HepG2 (cell line): ENCODE results near the gene PRR23A.

Experiments
- ATRX ChIP-seq: sonication (generic); formaldehyde crosslinking; IDR thresholded peaks from 2 replicates; pipeline ENCODE4 v1.4.0; 2020; ENCODE audit warnings: missing genetic modification reagents, borderline replicate concordance
- CTCF ChIP-seq: sonication (generic); formaldehyde crosslinking; IDR thresholded peaks from 2 replicates; pipeline ENCODE4 v1.5.0; 2020; ENCODE audit warnings: mild to moderate bottlenecking, missing genetic modification reagents, moderate library complexity
- FOXJ3 ChIP-seq: sonication (generic); formaldehyde crosslinking; IDR thresholded peaks from 2 replicates; pipeline ENCODE4 v1.4.0; 2020; ENCODE audit warnings: missing genetic modification reagents, mild to moderate bottlenecking, borderline replicate concordance
- HNRNPUL1 ChIP-seq: fragments of 200-400 bp; formaldehyde crosslinking; IDR thresholded peaks from 2 replicates; pipeline ENCODE4 v1.6.1; 2017; ENCODE audit warnings: low read depth, mild to moderate bottlenecking, low read length, moderate library complexity
- NFE2L2 ChIP-seq: fragments of 150-350 bp; IDR thresholded peaks from 2 replicates; pipeline ENCODE4 v1.6.1; 2014; ENCODE audit warnings: low read length
- NFRKB ChIP-seq: fragments of 450-650 bp; IDR thresholded peaks from 2 replicates; pipeline ENCODE4 v1.6.1; 2017
- NR2C2 ChIP-seq: sonication (generic); formaldehyde crosslinking; IDR thresholded peaks from 2 replicates; pipeline ENCODE4 v1.4.0; 2020; ENCODE audit warnings: missing genetic modification reagents, mild to moderate bottlenecking, moderate library complexity, borderline replicate concordance
- PCBP1 ChIP-seq: fragments of 200-400 bp; formaldehyde crosslinking; IDR thresholded peaks from 2 replicates; pipeline ENCODE4 v1.6.1; 2017; ENCODE audit warnings: mild to moderate bottlenecking, low read depth, low read length, borderline replicate concordance
- POLR2A ChIP-seq, 2 experiments: IDR thresholded peaks; 2 replicates each; pipeline ENCODE4 v1.6.1; 2011; ENCODE audit warnings: low read depth in 2 of 2, low read length in 2 of 2, mild to moderate bottlenecking in 1 of 2, moderate library complexity in 1 of 2; ENCODE audit not compliant: insufficient read depth in 1 of 2
- SPEN ChIP-seq: sonication (generic); formaldehyde crosslinking; IDR thresholded peaks from 2 replicates; pipeline ENCODE4 v1.5.1; 2020; ENCODE audit warnings: low read depth, mild to moderate bottlenecking, missing genetic modification reagents
- ZBTB37 ChIP-seq: sonication (generic); formaldehyde crosslinking; IDR thresholded peaks from 2 replicates; pipeline ENCODE4 v1.4.0; 2020; ENCODE audit warnings: mild to moderate bottlenecking, missing genetic modification reagents
- ZNF24 ChIP-seq: fragments of 450-650 bp; IDR thresholded peaks from 2 replicates; pipeline ENCODE4 v1.6.1; 2017; ENCODE audit warnings: antibody characterized with exemption, mild to moderate bottlenecking
- ZNF589 ChIP-seq: sonication (generic); formaldehyde crosslinking; conservative IDR thresholded peaks from 2 replicates; pipeline ENCODE4 v1.8.0; 2022; ENCODE audit warnings: mild to moderate bottlenecking, moderate library complexity, missing genetic modification reagents
- ZNF687 ChIP-seq: sonication (generic); formaldehyde crosslinking; IDR thresholded peaks from 2 replicates; pipeline ENCODE4 v1.5.1; 2020; ENCODE audit warnings: mild to moderate bottlenecking, missing genetic modification reagents, moderate library complexity

GRCh38 chr3:139024968-139025367, 18.9 kb upstream of the PRR23A start:
- TF ChIP-seq POLR2A (IDR thresholded peaks at IDR 0.05; ENCODE audit: insufficient read depth in 1 of 2, low read depth in 2 of 2, low read length in 2 of 2) (no peak), SPEN (CRISPR knock-in tag) (no peak), ZNF687 (no peak), FOXJ3 (CRISPR knock-in tag) (no peak), HNRNPUL1 (no peak), NFRKB (no peak), CTCF (CRISPR knock-in tag) (no peak), ZNF24 (no peak), NFE2L2 (no peak), ATRX (CRISPR knock-in tag) (no peak), PCBP1 (no peak), ZBTB37 (CRISPR knock-in tag) (no peak), ZNF589 (CRISPR knock-in tag) (no peak), NR2C2 (CRISPR knock-in tag) (no peak)
